NCI-H460 (cell line): ENCODE measurements around the gene DOCK1. TPM values are rescaled to one million over a fixed set of nuclear protein-coding genes. Genes with fewer than 3 reads are reported as not detected.
"Not testable (repeated sequence)": the region's sequence is repeated elsewhere in the genome, so short reads cannot be mapped to it uniquely, and the experiment has no call there.

Experiments used
- DNase-seq: peaks from one replicate; pipeline ENCODE4 v3.0.0-alpha.2; 2016; ENCODE audit warnings: low read depth; ENCODE audit errors: extremely low read depth
- total RNA-seq: library from RNA; depleted of rRNA; stranded (reverse); fragments of >200 nt; shearing (Covaris generic); gene quantifications from 2 replicates; pipeline ENCODE4 v1.2.3, GENCODE V29; 2014

DOCK1 gene
- total RNA-seq, 1 experiment from 2014 or later: 32.3 TPM

- no peak for DNase-seq
Measured at GRCh38 chr10:127292888-127293287, 387.7 kb downstream of the DOCK1 start.

- no peak for DNase-seq
Measured at GRCh38 chr10:127293640-127294039, 388.4 kb downstream of the DOCK1 start.

DNA sequence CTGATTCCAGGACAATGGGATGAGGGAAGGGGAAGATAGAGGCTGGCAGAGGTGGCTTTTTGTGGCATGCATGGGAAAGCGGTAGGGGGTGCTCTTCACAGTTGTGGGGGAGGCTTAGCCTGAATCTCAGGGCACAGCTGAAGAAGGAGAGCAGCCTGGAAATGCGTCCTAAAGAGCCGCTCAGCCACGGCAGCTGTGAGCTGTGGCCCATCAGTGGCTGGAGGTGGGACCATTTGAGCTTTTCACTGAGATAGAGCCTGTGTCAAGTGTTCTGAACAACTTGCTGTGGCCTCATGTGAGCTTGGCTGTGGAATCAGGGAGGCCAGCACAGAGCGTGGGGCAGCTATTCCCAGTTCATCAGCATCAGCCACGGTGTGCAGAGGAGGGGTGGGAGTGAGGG is 391.5 kb downstream of the DOCK1 start:
- DNase-seq: no peak

GRCh38 chr10:127298381-127298780 is 393.2 kb downstream of the DOCK1 start:
- DNase-seq: no peak

DNA sequence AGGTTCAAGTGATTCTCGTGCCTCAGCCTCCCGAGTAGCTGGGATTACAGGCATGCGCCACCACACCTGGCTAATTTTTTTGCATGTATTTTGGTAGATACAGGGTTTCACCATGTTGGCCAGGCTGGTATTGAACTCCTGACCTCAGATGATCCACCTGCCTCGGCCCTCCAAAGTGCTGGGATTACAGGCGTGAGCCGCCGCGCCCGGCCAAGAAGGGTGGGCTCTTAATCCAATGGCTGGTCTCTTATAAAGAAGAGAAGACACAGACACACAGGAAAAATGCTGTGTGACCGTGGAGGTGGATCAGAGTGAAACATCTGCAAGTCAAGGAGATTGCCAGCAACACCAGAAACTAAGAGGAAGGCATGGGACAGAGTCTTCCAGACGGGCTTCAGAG is 394.0 kb downstream of the DOCK1 start:
- not testable (repeated sequence) for DNase-seq

DNA sequence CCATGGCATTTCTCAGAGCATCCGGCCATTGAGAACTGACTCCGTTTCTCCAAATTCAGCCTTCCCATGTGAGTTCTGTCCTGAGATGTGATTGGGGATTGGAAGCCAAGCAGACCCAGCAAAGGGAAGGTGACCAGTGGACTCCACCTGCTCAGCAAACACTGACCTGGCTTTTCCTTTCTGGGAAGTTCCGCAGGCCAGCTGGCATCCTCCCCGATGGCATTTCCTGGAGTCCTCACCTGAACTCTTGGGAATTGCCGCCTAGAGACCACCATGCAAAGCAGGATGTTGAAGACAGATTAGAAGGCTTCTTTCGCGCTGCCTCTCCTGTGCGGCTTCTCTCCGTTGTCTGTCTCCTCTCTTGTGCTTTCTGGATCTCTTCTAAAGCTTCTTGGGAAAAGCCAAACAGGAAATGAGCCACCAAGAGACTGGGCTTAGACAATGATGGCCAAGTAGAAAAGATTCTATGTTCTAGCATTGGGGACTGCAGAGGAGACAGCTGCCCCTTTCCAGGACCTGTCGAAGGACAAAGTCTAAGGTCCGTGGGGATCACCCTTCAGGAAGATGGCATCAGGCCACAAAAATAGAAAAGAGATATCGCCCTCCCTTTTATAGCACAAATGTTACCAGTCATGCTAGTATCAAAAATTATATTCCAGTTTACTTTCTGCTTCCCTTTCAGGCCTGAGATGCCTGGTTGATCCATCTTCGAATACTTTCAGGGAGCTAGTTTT is 394.9 kb downstream of the DOCK1 start:
- DNase-seq: no peak

- DNase-seq: no peak
Measured at GRCh38 chr10:127300868-127301321, 395.7 kb downstream of the DOCK1 start.

- DNase-seq: no peak
Measured at GRCh38 chr10:127302343-127302742, 397.1 kb downstream of the DOCK1 start.

DNA sequence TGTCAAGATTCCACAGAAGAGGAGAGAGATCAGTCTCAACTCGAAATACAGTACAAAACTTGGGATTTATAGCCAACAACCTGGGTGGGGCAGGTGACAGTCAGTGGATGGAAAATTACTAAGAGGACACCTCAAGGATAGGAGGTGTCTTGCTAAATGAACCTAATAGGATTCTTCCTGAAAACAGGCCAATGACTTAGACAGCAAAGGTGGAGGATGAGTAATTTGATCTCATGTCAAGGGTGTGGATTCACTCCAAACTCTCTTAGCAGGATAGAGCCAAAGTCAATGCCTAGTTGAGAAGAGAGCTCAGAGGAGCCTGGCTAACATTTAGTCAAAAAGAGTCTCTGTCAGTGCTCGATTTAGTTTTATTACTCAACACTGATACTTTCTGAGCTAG is 397.9 kb downstream of the DOCK1 start:
- no peak for DNase-seq

DNA sequence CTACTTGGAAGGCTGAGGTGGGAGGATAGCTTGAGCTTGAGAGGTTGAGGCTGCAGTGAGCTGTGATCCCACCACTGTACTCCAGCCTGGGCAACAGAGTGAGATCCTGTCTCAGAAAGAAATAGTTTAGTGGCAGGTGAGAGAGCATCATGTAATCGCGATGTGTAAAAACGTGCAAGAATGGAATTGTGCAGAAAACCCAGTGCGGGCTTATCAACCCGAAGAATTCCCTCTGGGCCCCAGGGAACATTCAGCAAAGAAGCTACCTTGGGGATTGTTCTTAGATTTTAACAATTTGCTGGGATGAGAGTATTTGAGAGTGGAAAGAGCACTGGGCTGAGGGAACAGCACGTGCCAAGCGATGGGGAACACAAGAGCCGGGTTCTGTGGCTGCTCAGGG is 398.5 kb downstream of the DOCK1 start:
- no peak for DNase-seq

DNA sequence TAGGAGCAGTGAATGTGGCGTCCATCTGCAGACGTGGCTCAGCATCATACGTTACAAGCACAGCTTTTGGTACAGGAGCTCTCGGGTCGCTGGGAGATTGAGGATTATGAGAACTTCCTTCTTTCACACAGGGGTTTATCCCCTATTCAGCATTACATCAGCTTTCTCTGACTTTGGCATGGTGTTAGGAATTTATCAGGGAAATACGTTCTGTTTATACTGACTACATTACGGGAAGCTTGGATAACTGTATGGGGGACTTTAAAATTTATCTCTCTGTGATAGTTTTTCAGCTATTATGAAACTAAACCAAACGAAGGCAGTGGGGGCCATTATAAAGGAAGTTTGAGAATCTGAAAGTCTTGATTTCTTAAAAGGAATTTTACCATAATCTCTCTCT is 401.3 kb downstream of the DOCK1 start:
- DNase-seq: no peak

- DNase-seq: no peak
Measured at GRCh38 chr10:127307338-127307737, 402.1 kb downstream of the DOCK1 start.

- DNase-seq: no peak
Measured at GRCh38 chr10:127308031-127308430, 402.8 kb downstream of the DOCK1 start.

DNA sequence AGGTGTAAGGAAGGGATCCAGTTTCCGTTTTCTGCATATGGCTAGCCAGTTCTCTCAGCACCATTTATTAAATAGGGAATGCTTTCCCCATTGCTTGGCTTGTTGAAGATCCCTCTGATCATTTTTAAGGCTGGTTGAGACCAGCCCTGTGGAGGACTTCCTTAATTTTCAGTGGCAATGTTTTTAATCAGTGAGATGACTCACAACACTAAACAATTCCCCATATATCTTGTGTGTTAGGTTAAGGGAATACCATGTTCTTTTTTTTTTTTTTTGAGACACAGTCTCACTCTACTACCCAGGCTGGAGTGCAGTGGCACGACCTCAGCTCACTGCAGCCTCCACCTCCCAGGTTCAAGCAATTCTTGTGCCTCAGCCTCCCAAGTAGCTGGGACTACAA is 404.4 kb downstream of the DOCK1 start:
- not testable (repeated sequence) for DNase-seq

- no peak for DNase-seq
Measured at GRCh38 chr10:127310430-127310829, 405.2 kb downstream of the DOCK1 start.

DNA sequence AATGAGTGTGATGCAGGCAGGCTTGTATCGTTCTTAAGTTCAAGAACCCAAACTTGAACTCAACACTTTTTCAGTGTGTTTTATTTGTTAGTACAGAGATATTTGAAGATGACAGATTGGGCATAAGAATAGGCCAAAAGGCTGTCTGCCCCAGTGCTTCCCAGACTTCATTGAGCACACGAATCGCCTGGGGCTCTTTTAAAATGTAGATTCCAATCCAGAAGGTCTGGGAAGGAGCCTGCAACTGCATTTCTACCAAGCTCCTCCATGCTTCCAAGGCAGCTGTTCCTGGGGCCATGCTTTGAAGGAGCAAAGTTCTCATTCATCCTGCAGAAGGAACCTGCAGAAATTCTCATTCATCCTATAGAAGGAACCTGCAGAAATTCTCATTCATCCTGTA is 405.7 kb downstream of the DOCK1 start:
- no peak for DNase-seq

DNA sequence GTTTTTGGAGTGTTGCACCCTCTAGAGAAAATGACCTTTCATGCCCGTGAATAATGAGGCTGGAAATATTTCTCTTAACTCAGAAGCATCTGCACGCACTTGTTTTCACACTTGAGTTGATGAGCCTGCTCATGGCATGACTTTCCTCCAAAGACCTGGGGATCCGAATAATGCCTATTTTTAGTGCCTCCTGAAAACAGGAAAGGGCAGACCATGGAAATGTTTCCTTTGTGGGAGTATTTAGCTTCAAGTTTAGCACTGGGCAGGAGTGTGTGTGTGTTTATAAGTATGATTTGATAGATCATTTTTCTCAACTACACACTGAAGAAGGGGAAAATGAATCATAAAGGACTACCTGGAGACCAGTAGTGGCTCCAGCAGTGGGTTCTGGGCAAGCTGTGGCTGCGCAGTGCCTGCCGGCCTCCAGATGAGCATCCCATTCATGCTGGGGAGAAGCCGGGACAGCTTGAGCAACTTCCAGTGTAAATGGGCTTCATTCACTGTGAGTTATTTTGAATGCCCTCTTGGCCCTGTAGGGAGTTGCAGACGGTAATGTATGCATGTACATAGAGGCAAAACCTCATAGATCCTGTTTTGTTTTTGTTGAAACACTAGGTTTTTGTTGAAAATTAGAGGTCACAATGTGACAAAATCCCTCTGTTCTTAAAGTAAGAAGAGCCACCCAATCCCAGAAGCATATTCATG is 408.9 kb downstream of the DOCK1 start:
- DNase-seq: no peak

DNA sequence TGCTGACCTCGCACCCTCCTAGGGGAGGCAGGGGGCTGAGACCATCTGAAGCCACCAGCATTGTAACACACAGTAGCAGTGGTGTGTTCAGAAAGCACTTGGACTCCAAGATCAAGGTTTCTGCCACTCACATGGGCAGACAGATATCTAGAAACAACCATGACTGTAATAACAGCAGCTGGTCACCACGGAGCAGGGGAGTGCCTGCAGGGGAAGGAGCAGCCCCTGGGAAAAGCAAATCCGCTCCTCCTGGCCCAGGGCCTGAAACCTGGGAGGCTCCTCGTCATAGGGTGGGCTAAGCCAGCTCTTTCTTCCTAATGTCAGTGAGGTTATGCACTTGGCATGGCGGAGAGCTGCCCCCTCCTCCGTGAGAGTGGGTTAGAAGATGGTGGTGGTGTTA is 409.6 kb downstream of the DOCK1 start:
- DNase-seq: no peak

GRCh38 chr10:127315888-127316287 is 410.7 kb downstream of the DOCK1 start:
- no peak for DNase-seq

DNA sequence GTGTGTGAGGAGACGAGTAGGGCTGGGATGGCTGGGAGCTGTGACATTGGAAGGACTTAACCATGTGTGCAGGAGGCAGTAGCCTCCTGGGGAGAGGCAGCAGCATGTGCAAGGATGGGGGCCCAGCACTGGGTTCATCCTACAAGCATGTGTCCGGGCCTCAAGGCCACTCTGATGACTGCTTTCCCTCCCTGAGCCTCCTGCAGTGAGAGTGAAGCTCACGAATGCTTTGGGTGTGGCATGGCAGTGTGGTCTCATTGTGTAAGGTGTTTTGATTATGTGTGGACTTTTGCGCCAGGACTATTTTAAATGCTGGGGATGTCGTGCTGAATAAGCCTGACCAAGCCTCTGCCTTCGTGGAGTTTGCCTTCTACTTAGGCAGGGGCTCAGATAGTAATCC is 413.2 kb downstream of the DOCK1 start:
- no peak for DNase-seq

GRCh38 chr10:127319271-127319670 is 414.0 kb downstream of the DOCK1 start:
- DNase-seq: no peak

DNA sequence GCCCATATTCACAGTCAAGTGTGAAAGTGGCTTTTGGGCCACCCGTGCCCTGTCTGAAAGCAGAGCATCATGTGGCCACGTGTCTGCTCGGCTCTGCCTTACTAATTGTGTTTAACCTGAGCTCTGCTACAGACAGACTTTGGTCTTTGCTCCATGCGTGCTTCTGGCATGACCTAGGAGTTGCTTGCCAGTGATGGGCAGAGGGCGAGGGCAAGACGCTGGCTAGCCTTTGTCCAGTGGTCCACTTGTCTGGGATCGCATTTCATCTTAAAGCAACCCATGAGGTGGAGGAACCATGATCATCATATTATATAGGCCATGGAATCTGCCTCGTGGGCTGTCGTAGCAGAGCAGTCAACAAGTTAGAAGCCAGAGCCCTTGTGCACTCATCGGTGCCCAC is 414.5 kb downstream of the DOCK1 start:
- no peak for DNase-seq
